Testis (tissue), 3 donors: Measurements from ENCODE around the gene UGP2. TPM values are rescaled to one million over a fixed set of nuclear protein-coding genes. Genes with fewer than 3 reads are reported as not detected.

Experiments used
- DNase-seq: peaks from one replicate; pipeline ENCODE4 v3.0.0-alpha.2; 2019
- H3K27ac ChIP-seq, 2 donors: fragments of 200-600 bp; sonication (generic); one replicate each; pipeline ENCODE4 v1.5.1; 2019
- H3K27me3 ChIP-seq: fragments of 200-600 bp; sonication (generic); one replicate; pipeline ENCODE4 v1.5.1; 2019
- H3K36me3 ChIP-seq: fragments of 200-600 bp; sonication (generic); one replicate; pipeline ENCODE4 v1.5.1; 2017; ENCODE audit warnings: low read depth; ENCODE audit errors: missing control alignments
- H3K4me1 ChIP-seq: fragments of 200-600 bp; sonication (generic); one replicate; pipeline ENCODE4 v1.5.1; 2019
- H3K4me3 ChIP-seq, 2 donors: fragments of 200-600 bp; sonication (generic); one replicate each; pipeline ENCODE4 v1.5.1; 2017 to 2019
- H3K9me3 ChIP-seq: fragments of 200-600 bp; sonication (generic); one replicate; pipeline ENCODE4 v1.5.1; 2017
- CTCF ChIP-seq, 3 experiments: fragments of 450-650 bp in 2 of 3; fragments of 200-600 bp in 1 of 3; sonication (generic) in 1 of 3; IDR thresholded peaks; one replicate each; pipeline ENCODE4 v1.5.1; 2016 to 2019; ENCODE audit warnings: antibody characterized with exemption in 3 of 3, mild to moderate bottlenecking in 2 of 3, moderate library complexity in 1 of 3
- POLR2A ChIP-seq: fragments of 450-650 bp; IDR thresholded peaks from one replicate; pipeline ENCODE4 v1.6.1; 2017; ENCODE audit warnings: antibody characterized with exemption, mild to moderate bottlenecking, moderate library complexity
- WGBS, 2 donors: methylation state at CpG; one replicate each; pipeline ENCODE4 v1.1.5; 2018; 5-methylcytosine and 5-hydroxymethylcytosine counted together
- intact Hi-C: fragments of 100-400 bp; cut with DNase I; formaldehyde crosslinking; loops from one replicate; pipeline ENCODE4 v1.15.1; 2023; ENCODE audit warnings: low total_unique reads
- polyA plus RNA-seq: library from polyadenylated mRNA; stranded (reverse); fragments of 350-450 nt; fragmentation: Illumina TruSeq; extraction: RNeasy Lipid Tissue Mini Kit (QIAGEN cat#74804); gene quantifications from one replicate; pipeline ENCODE4 v1.2.3, GENCODE V29; 2014; ENCODE audit warnings: low read depth, low replicate concordance; ENCODE audit not compliant: insufficient read depth
- total RNA-seq, 2 donors: library from RNA; depleted of rRNA; stranded (reverse); fragments of >200 nt; gene quantifications; one replicate each; pipeline ENCODE4 v1.2.3, GENCODE V29; 2016

UGP2 gene
- total and polyA plus RNA-seq, 3 donors from 2014 or later: 51.7 to 70.3 (median 52.9) TPM

- H3K4me1 ChIP-seq: peaks cover 17% of the 10 kb centered on the region
- peak; percentile 98 for TF ChIP-seq POLR2A
- no peak for TF ChIP-seq CTCF (IDR thresholded peaks at IDR 0.05)
- no peaks in the 10 kb centered on the region for H3K9me3 ChIP-seq
- WGBS, 2 donors: 0% methylated on average over 34 of the region's 34 CpGs
- intact Hi-C loops: no loop called here
- no peaks in the 10 kb centered on the region for H3K36me3 ChIP-seq
- peak overlapping the region; percentile 86 to 99 for H3K27ac ChIP-seq
- H3K4me3 ChIP-seq: peak overlapping the region; percentile 85 to 93
- DNase-seq: peak; percentile 100
- H3K27me3 ChIP-seq: no peaks in the 10 kb centered on the region
Observed at GRCh38 chr2:63840785-63841253, 877 bp upstream of the UGP2 start.

GRCh38 chr2:63842149-63843061, 709 bp downstream of the UGP2 start:
- H3K4me3 ChIP-seq: peak overlapping the region; percentile 85 to 93
- H3K36me3 ChIP-seq: no peaks in the 10 kb centered on the region
- H3K27ac ChIP-seq: peak overlapping the region; percentile 86 to 99
- intact Hi-C loops: no loop called here
- H3K4me1 ChIP-seq: peaks cover 17% of the 10 kb centered on the region
- H3K27me3 ChIP-seq: no peaks in the 10 kb centered on the region
- TF ChIP-seq CTCF (IDR thresholded peaks at IDR 0.05) (no peak), POLR2A (no peak)
- no peaks in the 10 kb centered on the region for H3K9me3 ChIP-seq
- 0 to 1% methylated on average over 24 of the region's 24 CpGs for WGBS, 2 donors
- DNase-seq: peak; percentile 50

GRCh38 chr2:63843093-63843492, 1.4 kb downstream of the UGP2 start:
- H3K27me3 ChIP-seq: no peaks in the 10 kb centered on the region
- intact Hi-C loops: no loop called here
- no peak for DNase-seq
- peaks cover 17% of the 10 kb centered on the region for H3K4me1 ChIP-seq
- H3K36me3 ChIP-seq: no peaks in the 10 kb centered on the region
- peak overlapping the region in 1 of 2 donors; percentile 99 for H3K27ac ChIP-seq
- no peaks in the 10 kb centered on the region for H3K9me3 ChIP-seq
- WGBS, 2 donors: 49 to 63% methylated on average over 8 of the region's 8 CpGs
- TF ChIP-seq CTCF (IDR thresholded peaks at IDR 0.05): no peak
- TF ChIP-seq POLR2A: no peak
- H3K4me3 ChIP-seq: peak overlapping the region in 1 of 2 donors; percentile 85

- H3K4me3 ChIP-seq: no peak overlapping the region
- DNase-seq: no peak
- intact Hi-C loops: no loop called here
- H3K36me3 ChIP-seq: no peaks in the 10 kb centered on the region
- peaks cover 17% of the 10 kb centered on the region for H3K4me1 ChIP-seq
- 58 to 60% methylated on average over 2 of the region's 2 CpGs for WGBS, 2 donors
- H3K27ac ChIP-seq: no peak overlapping the region
- TF ChIP-seq CTCF (IDR thresholded peaks at IDR 0.05): no peak
- TF ChIP-seq POLR2A: no peak
- H3K9me3 ChIP-seq: no peaks in the 10 kb centered on the region
- H3K27me3 ChIP-seq: no peaks in the 10 kb centered on the region
Observed at GRCh38 chr2:63843791-63844190, 2.1 kb downstream of the UGP2 start.
